Endothelial cell (in vitro differentiated cells): ENCODE measurements around the gene SAMD13. TPM values are rescaled to one million over a fixed set of nuclear protein-coding genes. Genes with fewer than 3 reads are reported as not detected.

ENCODE experiments used
- DNase-seq: peaks from one replicate; pipeline ENCODE4 v3.0.0; 2021; ENCODE audit warnings: low spot score
- H3K27ac Mint-ChIP-seq: one replicate; pipeline ENCODE4 v1.8.0; 2021; ENCODE audit warnings: mixed read lengths, inconsistent platforms; ENCODE audit not compliant: unreplicated experiment
- H3K27me3 Mint-ChIP-seq: one replicate; pipeline ENCODE4 v1.8.0; 2021; ENCODE audit warnings: mild to moderate bottlenecking, moderate library complexity, mixed read lengths, inconsistent platforms; ENCODE audit not compliant: unreplicated experiment
- H3K36me3 Mint-ChIP-seq: one replicate; pipeline ENCODE4 v1.8.0; 2021; ENCODE audit warnings: mild to moderate bottlenecking, low read depth, mixed read lengths, inconsistent platforms; ENCODE audit not compliant: unreplicated experiment
- H3K4me1 Mint-ChIP-seq: one replicate; pipeline ENCODE4 v1.8.0; 2021; ENCODE audit warnings: mild to moderate bottlenecking, mixed read lengths, inconsistent platforms; ENCODE audit not compliant: unreplicated experiment
- H3K4me3 Mint-ChIP-seq: one replicate; pipeline ENCODE4 v1.8.0; 2021; ENCODE audit warnings: mild to moderate bottlenecking, mixed read lengths, inconsistent platforms; ENCODE audit not compliant: unreplicated experiment
- H3K9me3 Mint-ChIP-seq: one replicate; pipeline ENCODE4 v1.8.0; 2021; ENCODE audit warnings: mixed read lengths, inconsistent platforms; ENCODE audit not compliant: unreplicated experiment
- total RNA-seq: library from RNA; stranded (reverse); fragmentation: NEBNext Ultra II Directional; extraction: Animal tissue kit (Norgen Biotek cat#: 25700); gene quantifications from one replicate; pipeline ENCODE4 v1.2.1, GENCODE V29; 2021; ENCODE audit not compliant: unreplicated experiment
- TF ChIP-seq, protein P1 (sequence below): fragments of 200-600 bp; sonication (generic); IDR thresholded peaks from one replicate; pipeline ENCODE4 v1.5.0; 2021; ENCODE audit warnings: antibody characterized with exemption; ENCODE audit not compliant: unreplicated experiment

Gene SAMD13
- total RNA-seq, 1 donor from 2014 or later: 1.8 TPM

DNA sequence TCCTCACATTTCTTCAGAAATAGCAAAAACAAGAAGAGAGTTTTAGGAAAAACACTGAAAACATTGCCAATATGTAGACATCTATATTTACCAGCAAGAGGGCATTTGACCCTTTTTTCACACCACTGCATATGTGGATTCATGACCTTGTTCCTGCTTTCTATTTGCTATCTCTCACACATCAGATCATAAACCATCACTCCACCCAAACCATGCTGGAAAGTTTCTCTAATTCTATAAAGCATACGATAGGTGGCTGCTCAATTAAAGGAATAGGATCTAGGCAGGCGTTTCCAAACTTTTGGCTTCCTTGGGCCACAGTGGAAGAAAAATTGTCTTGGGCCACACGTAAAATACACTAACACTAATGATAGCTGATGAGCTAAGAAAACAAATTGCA, 35.6 kb upstream of the SAMD13 start:
- Mint-ChIP-seq H3K9me3 (no peaks in the 10 kb centered on the region), H3K27ac (no peak overlapping the region), H3K27me3 (peaks cover 1% of the 10 kb centered on the region), H3K4me1 (peaks cover 3% of the 10 kb centered on the region), H3K36me3 (no peaks in the 10 kb centered on the region), H3K4me3 (no peak overlapping the region)
- TF ChIP-seq, protein P1, sequence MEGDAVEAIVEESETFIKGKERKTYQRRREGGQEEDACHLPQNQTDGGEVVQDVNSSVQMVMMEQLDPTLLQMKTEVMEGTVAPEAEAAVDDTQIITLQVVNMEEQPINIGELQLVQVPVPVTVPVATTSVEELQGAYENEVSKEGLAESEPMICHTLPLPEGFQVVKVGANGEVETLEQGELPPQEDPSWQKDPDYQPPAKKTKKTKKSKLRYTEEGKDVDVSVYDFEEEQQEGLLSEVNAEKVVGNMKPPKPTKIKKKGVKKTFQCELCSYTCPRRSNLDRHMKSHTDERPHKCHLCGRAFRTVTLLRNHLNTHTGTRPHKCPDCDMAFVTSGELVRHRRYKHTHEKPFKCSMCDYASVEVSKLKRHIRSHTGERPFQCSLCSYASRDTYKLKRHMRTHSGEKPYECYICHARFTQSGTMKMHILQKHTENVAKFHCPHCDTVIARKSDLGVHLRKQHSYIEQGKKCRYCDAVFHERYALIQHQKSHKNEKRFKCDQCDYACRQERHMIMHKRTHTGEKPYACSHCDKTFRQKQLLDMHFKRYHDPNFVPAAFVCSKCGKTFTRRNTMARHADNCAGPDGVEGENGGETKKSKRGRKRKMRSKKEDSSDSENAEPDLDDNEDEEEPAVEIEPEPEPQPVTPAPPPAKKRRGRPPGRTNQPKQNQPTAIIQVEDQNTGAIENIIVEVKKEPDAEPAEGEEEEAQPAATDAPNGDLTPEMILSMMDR: no peak
- no peak for DNase-seq

DNA sequence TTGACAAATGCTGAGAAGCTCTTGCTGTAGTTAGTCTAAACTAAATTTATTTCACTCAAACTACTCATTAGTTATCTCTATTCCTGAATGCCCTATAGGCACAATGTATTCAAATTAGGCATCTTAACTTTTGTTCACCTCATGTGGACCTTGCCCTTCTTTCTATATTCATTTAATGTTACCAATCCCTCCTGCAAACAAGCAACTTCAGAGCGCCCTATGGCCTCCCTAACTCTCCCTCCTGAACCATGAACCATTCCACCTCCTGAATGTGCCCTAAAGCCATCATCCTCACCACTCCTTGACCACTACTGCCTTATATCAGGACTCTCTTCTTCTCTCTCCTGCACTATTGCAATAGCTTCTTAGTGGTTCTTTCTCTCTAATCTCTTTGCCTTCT, 34.8 kb upstream of the SAMD13 start:
- Mint-ChIP-seq H3K9me3 (no peaks in the 10 kb centered on the region), H3K4me1 (peaks cover 10% of the 10 kb centered on the region), H3K27me3 (peaks cover 1% of the 10 kb centered on the region), H3K4me3 (no peak overlapping the region), H3K27ac (no peak overlapping the region), H3K36me3 (no peaks in the 10 kb centered on the region)
- TF ChIP-seq, protein P1: no peak
- no peak for DNase-seq

DNA sequence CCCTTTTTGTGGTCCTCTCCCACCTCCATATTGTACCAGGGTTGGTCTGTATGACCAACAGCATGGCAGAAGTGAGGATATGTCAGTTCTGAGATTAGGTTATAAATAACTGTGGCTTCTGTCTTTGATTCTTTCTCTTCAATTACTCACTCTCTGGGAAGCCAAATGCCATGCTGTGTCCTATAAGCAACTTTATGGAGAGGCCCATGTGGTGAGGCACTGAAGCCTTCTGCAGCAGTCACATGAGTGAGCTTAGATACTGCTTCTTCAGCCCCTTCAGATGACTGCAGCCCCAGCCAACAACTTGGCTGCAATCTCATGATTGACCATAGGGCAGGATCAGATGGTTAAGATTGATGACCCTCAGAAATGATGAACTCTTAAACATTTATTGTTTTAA, 34.0 kb upstream of the SAMD13 start:
- Mint-ChIP-seq H3K36me3 (no peaks in the 10 kb centered on the region), H3K9me3 (no peaks in the 10 kb centered on the region), H3K4me3 (no peak overlapping the region), H3K27ac (no peak overlapping the region), H3K27me3 (peaks cover 1% of the 10 kb centered on the region), H3K4me1 (peaks cover 10% of the 10 kb centered on the region)
- no peak for DNase-seq
- TF ChIP-seq, protein P1: no peak

DNA sequence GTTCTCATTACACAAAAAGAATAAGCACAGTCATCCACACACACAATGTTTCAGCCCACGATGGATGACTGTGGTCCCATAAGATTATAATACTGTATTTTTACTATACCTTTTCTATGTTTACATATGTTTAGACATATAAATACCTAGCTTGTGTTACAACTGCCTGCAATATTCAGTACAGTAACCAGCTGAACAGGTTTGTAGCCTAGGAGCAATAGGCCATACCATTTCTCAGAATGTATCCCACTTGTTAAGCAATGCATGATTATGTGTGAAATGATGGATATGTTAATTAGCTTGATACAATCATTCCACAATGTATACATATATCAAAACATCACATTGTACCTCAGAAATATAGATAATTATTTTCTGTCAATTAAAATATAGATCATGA, 33.2 kb upstream of the SAMD13 start:
- TF ChIP-seq, protein P1: no peak
- no peaks in the 10 kb centered on the region for H3K36me3 Mint-ChIP-seq
- peaks cover 8% of the 10 kb centered on the region for H3K4me1 Mint-ChIP-seq
- H3K4me3 Mint-ChIP-seq: no peak overlapping the region
- no peak for DNase-seq
- no peaks in the 10 kb centered on the region for H3K27me3 Mint-ChIP-seq
- H3K9me3 Mint-ChIP-seq: no peaks in the 10 kb centered on the region
- H3K27ac Mint-ChIP-seq: no peak overlapping the region

DNA sequence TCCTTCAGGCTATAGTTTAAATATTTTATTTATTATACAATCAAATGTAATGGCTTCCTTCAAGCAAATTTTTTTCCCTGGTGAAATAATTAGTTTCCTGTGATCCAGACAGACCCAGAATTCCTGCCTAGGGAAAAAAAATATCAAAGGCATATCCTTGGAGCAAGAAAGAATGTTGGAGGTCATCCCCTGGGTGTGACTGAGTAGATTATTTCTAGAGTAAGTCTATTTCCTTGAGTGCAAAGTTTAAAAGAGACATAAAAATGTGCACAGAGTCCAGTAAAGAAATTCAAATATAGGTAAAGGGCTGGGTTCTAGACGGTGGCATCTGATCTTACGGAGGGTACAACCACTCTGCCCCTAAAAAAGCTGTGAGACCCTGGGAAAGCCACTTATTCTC, 32.2 kb upstream of the SAMD13 start:
- TF ChIP-seq, protein P1: no peak
- no peak overlapping the region for H3K27ac Mint-ChIP-seq
- DNase-seq: no peak
- no peaks in the 10 kb centered on the region for H3K9me3 Mint-ChIP-seq
- H3K36me3 Mint-ChIP-seq: no peaks in the 10 kb centered on the region
- no peak overlapping the region for H3K4me3 Mint-ChIP-seq
- no peaks in the 10 kb centered on the region for H3K27me3 Mint-ChIP-seq
- peaks cover 8% of the 10 kb centered on the region for H3K4me1 Mint-ChIP-seq
